Fibroblast of lung (primary cell): ENCODE data around the gene C3orf18. TPM values are rescaled to one million over a fixed set of nuclear protein-coding genes. Genes with fewer than 3 reads are reported as not detected.

Source experiments
- DNase-seq, 2 donors: peaks; one replicate each; pipeline versions ENCODE4 v3.0.0 to v3.0.0-alpha.2; 2010; ENCODE audit warnings: low read depth in 2 of 2
- H2AFZ ChIP-seq: 2 replicates; pipeline ENCODE4 v1.5.1; 2012; ENCODE audit warnings: low read length, control low read depth, inconsistent platforms
- H3K27ac ChIP-seq: 2 replicates; pipeline ENCODE4 v1.5.1; 2011; ENCODE audit warnings: low read length, control low read depth; ENCODE audit not compliant: insufficient read depth
- H3K27me3 ChIP-seq: 2 replicates; pipeline ENCODE4 v1.5.1; 2011; ENCODE audit warnings: mild to moderate bottlenecking, low read length; ENCODE audit not compliant: control insufficient read depth, insufficient read depth
- H3K36me3 ChIP-seq: 2 replicates; pipeline ENCODE4 v1.5.1; 2011; ENCODE audit warnings: low read length; ENCODE audit not compliant: control insufficient read depth, insufficient read depth
- H3K4me1 ChIP-seq: 2 replicates; pipeline ENCODE4 v1.5.1; 2011; ENCODE audit warnings: low read length; ENCODE audit not compliant: control insufficient read depth, insufficient read depth; ENCODE audit errors: extremely low read depth
- H3K4me2 ChIP-seq: 2 replicates; pipeline ENCODE4 v1.5.1; 2011; ENCODE audit warnings: low read length, control low read depth; ENCODE audit not compliant: insufficient read depth; ENCODE audit errors: extremely low read depth
- H3K4me3 ChIP-seq, 4 experiments: fragments of 200-600 bp in 1 of 4; sonication (generic) in 1 of 4; replicated peaks in 1 of 4; 2 replicates each; pipeline ENCODE4 v1.5.1; 2011 to 2016; ENCODE audit warnings: low read length in 4 of 4, low read depth in 3 of 4, mild to moderate bottlenecking in 3 of 4, control low read depth in 2 of 4, inconsistent platforms in 1 of 4, mixed read lengths in 1 of 4; ENCODE audit not compliant: insufficient read depth in 1 of 4; ENCODE audit errors: control extremely low read depth in 1 of 4
- H3K79me2 ChIP-seq: 2 replicates; pipeline ENCODE4 v1.5.1; 2012; ENCODE audit warnings: mild to moderate bottlenecking, low read length, inconsistent platforms; ENCODE audit not compliant: control insufficient read depth, insufficient read depth
- H3K9ac ChIP-seq: 2 replicates; pipeline ENCODE4 v1.5.1; 2011; ENCODE audit warnings: mild to moderate bottlenecking, low read length, control low read depth; ENCODE audit not compliant: insufficient read depth
- H3K9me3 ChIP-seq: 2 replicates; pipeline ENCODE4 v1.5.1; 2012; ENCODE audit warnings: low read depth, low read length; ENCODE audit not compliant: control insufficient read depth, insufficient read depth
- H4K20me1 ChIP-seq: 2 replicates; pipeline ENCODE4 v1.5.1; 2011; ENCODE audit warnings: low read length; ENCODE audit not compliant: control insufficient read depth, insufficient read depth; ENCODE audit errors: extremely low read depth
- EZH2 ChIP-seq: IDR thresholded peaks from 2 replicates; pipeline ENCODE4 v1.5.1; 2012; ENCODE audit warnings: low read length, control low read depth, mild to moderate bottlenecking; ENCODE audit errors: missing control alignments
- polyA plus RNA-seq, 2 donors: library from polyadenylated mRNA; depleted of rRNA in 1 of 2; stranded (reverse) in 1 of 2; unstranded in 1 of 2; fragments of >200 nt; gene quantifications; 2 replicates each; pipeline ENCODE4 v1.2.1, GENCODE V29; 2011 to 2012; ENCODE audit warnings: missing spikeins in 1 of 2
- total RNA-seq: library from RNA; depleted of rRNA; stranded (reverse); fragments of >200 nt; gene quantifications from 2 replicates; pipeline ENCODE4 v1.2.1, GENCODE V29; 2014
- TF ChIP-seq, protein P1 (sequence below), 2 donors: IDR thresholded peaks in 1 of 2; conservative IDR thresholded peaks in 1 of 2; 1 replicate in 1 of 2; 2 replicates in 1 of 2; pipeline ENCODE4 v1.5.1; 2011 to 2012; ENCODE audit warnings: low read length in 2 of 2, control low read depth in 1 of 2, inconsistent platforms in 1 of 2, low read depth in 1 of 2, mild to moderate bottlenecking in 1 of 2

Gene C3orf18
- total and polyA plus RNA-seq, 2 donors (not counting 1 experiment from before 2014, with no cell fraction given) = 8.7 to 25.8 TPM

DNA sequence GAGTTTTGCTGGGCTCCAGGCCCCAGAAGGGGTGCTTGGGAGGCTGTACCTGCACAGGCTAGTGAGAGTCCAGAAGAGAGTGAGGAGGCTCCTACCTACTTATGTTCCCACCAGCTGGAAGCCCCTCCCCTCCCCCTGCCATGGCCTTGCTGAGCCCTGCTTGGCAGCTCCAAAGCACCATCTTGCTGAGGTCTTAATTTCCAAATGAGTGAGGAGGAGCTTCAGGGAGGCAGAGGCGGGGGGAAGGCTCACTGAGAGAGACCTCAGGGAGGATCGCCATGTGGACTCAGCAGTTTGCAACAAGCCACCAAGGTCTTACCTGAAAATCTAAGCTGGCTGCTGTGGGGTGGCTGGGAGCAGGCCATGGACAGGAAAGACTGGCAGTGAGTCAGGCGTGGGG, 55.4 kb downstream of the C3orf18 start:
- Histone ChIP-seq H3K4me2 (no peak overlapping the region), H3K4me1 (no peaks in the 10 kb centered on the region), H3K9me3 (no peaks in the 10 kb centered on the region), H3K27me3 (peaks cover 8% of the 10 kb centered on the region), H2AFZ (no peak overlapping the region), H3K36me3 (no peaks in the 10 kb centered on the region), H3K4me3 (no peak overlapping the region), H4K20me1 (no peaks in the 10 kb centered on the region), H3K9ac (no peak overlapping the region), H3K27ac (no peak overlapping the region), H3K79me2 (no peaks in the 10 kb centered on the region)
- DNase-seq = no peak
- TF ChIP-seq, protein P1, sequence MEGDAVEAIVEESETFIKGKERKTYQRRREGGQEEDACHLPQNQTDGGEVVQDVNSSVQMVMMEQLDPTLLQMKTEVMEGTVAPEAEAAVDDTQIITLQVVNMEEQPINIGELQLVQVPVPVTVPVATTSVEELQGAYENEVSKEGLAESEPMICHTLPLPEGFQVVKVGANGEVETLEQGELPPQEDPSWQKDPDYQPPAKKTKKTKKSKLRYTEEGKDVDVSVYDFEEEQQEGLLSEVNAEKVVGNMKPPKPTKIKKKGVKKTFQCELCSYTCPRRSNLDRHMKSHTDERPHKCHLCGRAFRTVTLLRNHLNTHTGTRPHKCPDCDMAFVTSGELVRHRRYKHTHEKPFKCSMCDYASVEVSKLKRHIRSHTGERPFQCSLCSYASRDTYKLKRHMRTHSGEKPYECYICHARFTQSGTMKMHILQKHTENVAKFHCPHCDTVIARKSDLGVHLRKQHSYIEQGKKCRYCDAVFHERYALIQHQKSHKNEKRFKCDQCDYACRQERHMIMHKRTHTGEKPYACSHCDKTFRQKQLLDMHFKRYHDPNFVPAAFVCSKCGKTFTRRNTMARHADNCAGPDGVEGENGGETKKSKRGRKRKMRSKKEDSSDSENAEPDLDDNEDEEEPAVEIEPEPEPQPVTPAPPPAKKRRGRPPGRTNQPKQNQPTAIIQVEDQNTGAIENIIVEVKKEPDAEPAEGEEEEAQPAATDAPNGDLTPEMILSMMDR (conservative IDR thresholded peaks at IDR 0.05 in 1 of 2, IDR thresholded peaks at IDR 0.05 in 1 of 2; ENCODE audit: low read depth in 1 of 2, low read length in 2 of 2) = no peak
- no peak for TF ChIP-seq EZH2

DNA sequence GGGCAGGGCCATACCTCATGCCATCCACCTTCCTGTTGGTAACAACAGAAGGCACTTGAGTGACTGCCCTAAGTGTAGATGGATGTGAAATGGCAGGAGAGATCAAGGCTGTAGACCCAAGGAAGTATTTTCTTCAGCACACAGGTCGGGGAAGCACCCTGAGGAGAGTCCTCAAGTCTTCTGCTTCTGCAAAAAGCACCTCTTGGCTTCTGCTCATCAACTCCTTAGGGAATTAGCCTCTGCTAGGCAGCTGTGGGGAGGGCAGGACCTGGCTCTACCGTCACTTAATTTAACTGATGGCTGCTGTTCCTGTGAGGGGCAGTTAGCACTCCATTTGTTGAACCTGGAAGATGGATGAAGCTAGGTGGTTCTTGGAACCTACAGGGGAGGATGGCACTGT, 57.2 kb downstream of the C3orf18 start:
- no peak overlapping the region for H3K4me3 ChIP-seq
- no peaks in the 10 kb centered on the region for H4K20me1 ChIP-seq
- no peaks in the 10 kb centered on the region for H3K79me2 ChIP-seq
- no peaks in the 10 kb centered on the region for H3K4me1 ChIP-seq
- no peak overlapping the region for H3K27ac ChIP-seq
- no peak for TF ChIP-seq EZH2
- TF ChIP-seq, protein P1 (conservative IDR thresholded peaks at IDR 0.05 in 1 of 2, IDR thresholded peaks at IDR 0.05 in 1 of 2; ENCODE audit: low read depth in 1 of 2, low read length in 2 of 2) = no peak
- no peak overlapping the region for H2AFZ ChIP-seq
- no peak overlapping the region for H3K4me2 ChIP-seq
- DNase-seq = no peak
- no peaks in the 10 kb centered on the region for H3K9me3 ChIP-seq
- no peak overlapping the region for H3K9ac ChIP-seq
- no peaks in the 10 kb centered on the region for H3K36me3 ChIP-seq
- peaks cover 8% of the 10 kb centered on the region for H3K27me3 ChIP-seq

DNA sequence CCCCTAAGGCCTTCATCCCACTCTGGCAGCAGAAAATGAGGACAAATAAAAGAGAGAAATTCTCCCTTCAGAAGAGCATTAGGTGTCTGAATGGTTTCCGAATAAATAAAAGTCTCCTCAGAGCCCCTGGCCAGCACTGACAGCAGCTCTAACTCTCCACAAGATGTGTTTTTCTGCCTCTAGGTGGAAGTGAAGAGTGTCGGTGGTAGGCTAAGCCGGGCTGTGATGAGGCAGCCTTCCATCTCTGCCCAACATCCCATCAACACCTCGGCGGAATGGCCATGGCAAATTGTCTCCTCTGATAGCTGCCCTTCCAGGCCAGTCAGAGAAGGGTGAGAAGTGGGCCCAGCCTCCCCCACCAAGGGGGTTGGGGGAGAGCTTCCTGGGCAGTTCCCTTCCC, 57.8 kb downstream of the C3orf18 start:
- Histone ChIP-seq H3K79me2 (no peaks in the 10 kb centered on the region), H3K4me1 (no peaks in the 10 kb centered on the region), H3K9ac (no peak overlapping the region), H2AFZ (no peak overlapping the region), H3K4me2 (no peak overlapping the region), H3K9me3 (no peaks in the 10 kb centered on the region), H3K27me3 (peaks cover 10% of the 10 kb centered on the region), H3K36me3 (no peaks in the 10 kb centered on the region), H3K4me3 (no peak overlapping the region), H3K27ac (no peak overlapping the region), H4K20me1 (no peaks in the 10 kb centered on the region)
- no peak for DNase-seq
- no peak for TF ChIP-seq EZH2
- TF ChIP-seq, protein P1 (conservative IDR thresholded peaks at IDR 0.05 in 1 of 2, IDR thresholded peaks at IDR 0.05 in 1 of 2; ENCODE audit: low read depth in 1 of 2, low read length in 2 of 2) = no peak
